Activated T-helper 1 cell treated with anti-CD3 and anti-CD28 coated beads, Interleukin-12 subunit alpha, Interleukin-12 subunit beta, Interleukin-2, Interleukin-4 antibody, amounts not matched to agents 30 ng/mL and 10 ng/mL and 1 ng/mL, durations not matched to agents 14 hours and 24 hours and 36 hours (primary cell): ENCODE results near the gene EPHB2. TPM values are rescaled to one million over a fixed set of nuclear protein-coding genes. Genes with fewer than 3 reads are reported as not detected.

Source experiments
- total RNA-seq: library from RNA; stranded (reverse); gene quantifications from 2 replicates; pipeline ENCODE4 v1.2.3, GENCODE V29; 2022

EPHB2 gene
- total RNA-seq, 1 donor from 2014 or later = not detected

Other genes with a start within 250 kb of the EPHB2 start
- gene EPHA8, start 147.3 kb upstream of the EPHB2 start, total RNA-seq = not detected in 2 replicates
- gene C1QA, start 74.2 kb upstream of the EPHB2 start, total RNA-seq = not detected in 2 replicates
- not detected in 2 replicates for gene C1QC, start 67.2 kb upstream of the EPHB2 start, total RNA-seq
- gene C1QB, start 57.6 kb upstream of the EPHB2 start, total RNA-seq = not detected in 2 replicates